K562 (cell line): ENCODE measurements around the gene TFEB. TPM values are rescaled to one million over a fixed set of nuclear protein-coding genes. Genes with fewer than 3 reads are reported as not detected.

Experiments used
- ATAC-seq: fragments of 200-7000 bp; cut with Tn5 transposase; 3 replicates; pipeline ENCODE4 v1.9.1; 2020; ENCODE audit warnings: moderate library complexity
- BruUV-seq: library from RNA; stranded (reverse); fragments of 400-500 nt; replicated peaks from 2 replicates; lab custom pipeline; 2021; lab: Mats Ljungman, UMichigan
- CTCF ChIA-PET: fragments of 300-600 bp; formaldehyde crosslinking; extraction: SDS; loops from one replicate; lab custom pipeline; 2021; ENCODE audit warnings: low intra/inter-chr PET ratio; lab: Yijun Ruan, JAX
- POLR2A ChIA-PET: fragments of 300-600, 350-650 bp; sonication (Branson Sonifier 250); formaldehyde crosslinking; extraction: SDS; loops from one replicate; lab custom pipeline; 2021; ENCODE audit warnings: antibody characterized with exemption, inconsistent platforms; lab: Yijun Ruan, JAX
- DNase-seq, 4 experiments: peaks; one replicate each; pipeline versions ENCODE4 v3.0.0 to v3.0.0-alpha.2; 2011 to 2018; ENCODE audit warnings: low spot score in 3 of 4, mixed read lengths in 3 of 4; ENCODE audit errors: extremely low read depth in 1 of 4
- FAIRE-seq: peaks from 2 replicates; lab custom pipeline; 2011; peaks lifted over from hg19 to GRCh38; lab: Jason Lieb, UNC
- H2AFZ ChIP-seq: 2 replicates; pipeline ENCODE4 v1.6.0; 2011; ENCODE audit warnings: low read depth, low read length, control low read depth, inconsistent platforms
- H3K27ac ChIP-seq: fragments of 200-600 bp; 3 replicates; pipeline ENCODE4 v1.8.0; 2011; ENCODE audit warnings: low read depth, mild to moderate bottlenecking, control low read depth, inconsistent platforms, low read length, moderate library complexity, mixed read lengths; ENCODE audit errors: extremely low read depth
- H3K27me3 ChIP-seq, 2 experiments: fragments of 300-600 bp in 1 of 2; 2 replicates in 1 of 2; 3 replicates in 1 of 2; pipeline versions ENCODE4 v1.6.0 to v1.8.0; 2011; ENCODE audit warnings: inconsistent platforms in 2 of 2, low read length in 2 of 2, mild to moderate bottlenecking in 1 of 2, mixed read lengths in 1 of 2, moderate library complexity in 1 of 2; ENCODE audit not compliant: control insufficient read depth in 2 of 2, insufficient read depth in 2 of 2
- H3K36me3 ChIP-seq: fragments of 300-600 bp; 3 replicates; pipeline ENCODE4 v1.8.0; 2011; ENCODE audit warnings: mild to moderate bottlenecking, low read length, inconsistent platforms; ENCODE audit not compliant: control insufficient read depth, insufficient read depth
- H3K4me1 ChIP-seq, 2 experiments: fragments of 200-600 bp in 1 of 2; replicated peaks in 1 of 2; 2 replicates in 1 of 2; 3 replicates in 1 of 2; pipeline versions ENCODE4 v1.5.1 to v1.8.0; 2011; ENCODE audit warnings: inconsistent platforms in 2 of 2, low read length in 2 of 2, mild to moderate bottlenecking in 1 of 2, mixed read lengths in 1 of 2, moderate library complexity in 1 of 2; ENCODE audit not compliant: control insufficient read depth in 2 of 2, insufficient read depth in 2 of 2
- H3K4me2 ChIP-seq: 2 replicates; pipeline ENCODE4 v1.6.1; 2011; ENCODE audit warnings: low read length, control low read depth, inconsistent platforms, mixed read lengths; ENCODE audit not compliant: insufficient read depth
- H3K4me3 ChIP-seq: fragments of 200-600 bp; sonication (generic), shearing (Covaris generic); 2 replicates; pipeline ENCODE4 v1.5.1; 2016; ENCODE audit warnings: control low read depth, inconsistent platforms
- H3K79me2 ChIP-seq: fragments of 200-600 bp; 3 replicates; pipeline ENCODE4 v1.8.0; 2011; ENCODE audit warnings: low read length, inconsistent platforms; ENCODE audit not compliant: control insufficient read depth, insufficient read depth
- H3K9ac ChIP-seq, 2 experiments: 2 replicates each; pipeline versions ENCODE4 v1.6.0 to v1.6.1; 2011; ENCODE audit warnings: low read depth in 2 of 2, low read length in 2 of 2, control low read depth in 1 of 2, inconsistent platforms in 1 of 2, mild to moderate bottlenecking in 1 of 2, mixed read lengths in 1 of 2; ENCODE audit not compliant: insufficient read depth in 1 of 2
- H3K9me1 ChIP-seq: one replicate; pipeline ENCODE4 v1.6.0; 2011; ENCODE audit warnings: inconsistent platforms, mild to moderate bottlenecking, low read length, moderate library complexity; ENCODE audit not compliant: control insufficient read depth, insufficient read depth
- H3K9me3 ChIP-seq: replicated peaks from 2 replicates; pipeline ENCODE4 v1.5.1; 2011; ENCODE audit warnings: low read depth, low read length, inconsistent platforms; ENCODE audit not compliant: control insufficient read depth, insufficient read depth
- H4K20me1 ChIP-seq: replicated peaks from 2 replicates; pipeline ENCODE4 v1.6.1; 2011; ENCODE audit warnings: low read length, inconsistent platforms, mixed read lengths; ENCODE audit not compliant: control insufficient read depth, insufficient read depth
- ARID2 ChIP-seq: fragments of 450-650 bp; IDR thresholded peaks from 2 replicates; pipeline ENCODE4 v1.6.1; 2017; ENCODE audit warnings: antibody characterized with exemption, mild to moderate bottlenecking
- BDP1 ChIP-seq: IDR thresholded peaks from 3 replicates; pipeline ENCODE4 v1.6.1; 2011; ENCODE audit not compliant: insufficient read length, insufficient read depth
- CHCHD3 ChIP-seq: fragments of 250-450 bp; sonication (Bioruptor Pico); IDR thresholded peaks from 2 replicates; pipeline ENCODE4 v2.1.2; 2022; ENCODE audit warnings: mild to moderate bottlenecking
- ETV1 ChIP-seq: fragments of 450-650 bp; conservative IDR thresholded peaks from 2 replicates; pipeline ENCODE4 v1.6.1; 2016; ENCODE audit warnings: missing genetic modification characterization, control low read depth, low read depth, missing compliant biosample characterization
- HSF4 ChIP-seq: fragments of 250-450 bp; sonication (Bioruptor Pico); IDR thresholded peaks from 2 replicates; pipeline ENCODE4 v2.1.2; 2022; ENCODE audit warnings: mild to moderate bottlenecking, moderate library complexity, borderline replicate concordance
- NONO ChIP-seq, 2 experiments: fragments of 200-400 bp in 1 of 2; fragments of 450-650 bp in 1 of 2; formaldehyde crosslinking in 1 of 2; IDR thresholded peaks; 2 replicates each; pipeline ENCODE4 v1.6.1; 2017; ENCODE audit warnings: low read depth in 2 of 2, mild to moderate bottlenecking in 2 of 2, moderate library complexity in 2 of 2, low read length in 1 of 2
- PTTG1 ChIP-seq: fragments of 450-650 bp; IDR thresholded peaks from 2 replicates; pipeline ENCODE4 v1.6.1; 2016; ENCODE audit warnings: low read depth, mild to moderate bottlenecking, missing genetic modification characterization, missing compliant biosample characterization
- RCOR1 ChIP-seq, 2 experiments: IDR thresholded peaks; 2 replicates each; pipeline ENCODE4 v1.6.1; 2012; ENCODE audit warnings: low read depth in 2 of 2, low read length in 2 of 2, borderline replicate concordance in 1 of 2, improper control_type of control experiment in 1 of 2
- ZNF263 ChIP-seq: sonication (generic); formaldehyde crosslinking; IDR thresholded peaks from 2 replicates; pipeline ENCODE4 v1.8.0; 2022; ENCODE audit warnings: mild to moderate bottlenecking, missing genetic modification reagents, borderline replicate concordance
- ZSCAN29 ChIP-seq: fragments of 450-650 bp; IDR thresholded peaks from 2 replicates; pipeline ENCODE4 v1.6.1; 2017
- ZZZ3 ChIP-seq: fragments of 450-650 bp; IDR thresholded peaks from 2 replicates; pipeline ENCODE4 v1.6.1; 2016; ENCODE audit warnings: antibody characterized with exemption, mild to moderate bottlenecking, moderate library complexity
- WGBS: fragments of 100-300 bp; shearing (Covaris generic); methylation state at CpG from one replicate; pipeline ENCODE4 v1.1.6; 2016; ENCODE audit warnings: low coverage, mixed read lengths; ENCODE audit not compliant: insufficient coverage; ENCODE audit errors: missing lambda C conversion rate; 5-methylcytosine and 5-hydroxymethylcytosine counted together
- in situ Hi-C: fragments of 300-500 bp; cut with MboI; formaldehyde crosslinking; loops from 4 replicates; pipeline ENCODE4 v1.15.0; 2018; ENCODE audit warnings: inconsistent platforms, mixed read lengths
- intact Hi-C: fragments of 100-400 bp; cut with micrococcal nuclease; formaldehyde crosslinking; loops from 2 replicates; pipeline ENCODE4 v1.14.2; 2022
- polyA plus RNA-seq, 8 experiments: library from polyadenylated mRNA; depleted of rRNA in 4 of 8; stranded (reverse) in 5 of 8; unstranded in 3 of 8; fragments of >200 nt; fragmentation: Nextera tagmentation in 2 of 8; fragmentation: Illumina TruSeq in 1 of 8; extraction: Ambion mirVana in 2 of 8; extraction: Trizol in 1 of 8; gene quantifications; 2 replicates each; pipeline versions ENCODE4 v1.2.1 to v1.2.3, GENCODE V29; 2011 to 2014; ENCODE audit warnings: inconsistent platforms in 1 of 8, missing spikeins in 1 of 8
- total RNA-seq, 7 experiments: library from RNA; depleted of rRNA in 6 of 7; stranded (reverse); fragments of >200 nt in 6 of 7; fragmentation: Illumina TruSeq in 2 of 7; extraction: Trizol in 2 of 7; gene quantifications; 2 replicates each; pipeline versions ENCODE4 v1.2.1 to v1.2.3, GENCODE V29; 2011 to 2021; ENCODE audit warnings: low replicate concordance in 1 of 7
- TF ChIP-seq, protein P1 (sequence below): sonication (generic); formaldehyde crosslinking; IDR thresholded peaks from 2 replicates; pipeline ENCODE4 v1.8.0; 2023; ENCODE audit warnings: mild to moderate bottlenecking, missing genetic modification reagents

The TFEB gene
- total and polyA plus RNA-seq, 9 of the 15 experiments (the other 6 are each of a cell fraction or from before 2014, with no cell fraction given), result 0.04 to 4.7 (median 2.0) TPM

DNA sequence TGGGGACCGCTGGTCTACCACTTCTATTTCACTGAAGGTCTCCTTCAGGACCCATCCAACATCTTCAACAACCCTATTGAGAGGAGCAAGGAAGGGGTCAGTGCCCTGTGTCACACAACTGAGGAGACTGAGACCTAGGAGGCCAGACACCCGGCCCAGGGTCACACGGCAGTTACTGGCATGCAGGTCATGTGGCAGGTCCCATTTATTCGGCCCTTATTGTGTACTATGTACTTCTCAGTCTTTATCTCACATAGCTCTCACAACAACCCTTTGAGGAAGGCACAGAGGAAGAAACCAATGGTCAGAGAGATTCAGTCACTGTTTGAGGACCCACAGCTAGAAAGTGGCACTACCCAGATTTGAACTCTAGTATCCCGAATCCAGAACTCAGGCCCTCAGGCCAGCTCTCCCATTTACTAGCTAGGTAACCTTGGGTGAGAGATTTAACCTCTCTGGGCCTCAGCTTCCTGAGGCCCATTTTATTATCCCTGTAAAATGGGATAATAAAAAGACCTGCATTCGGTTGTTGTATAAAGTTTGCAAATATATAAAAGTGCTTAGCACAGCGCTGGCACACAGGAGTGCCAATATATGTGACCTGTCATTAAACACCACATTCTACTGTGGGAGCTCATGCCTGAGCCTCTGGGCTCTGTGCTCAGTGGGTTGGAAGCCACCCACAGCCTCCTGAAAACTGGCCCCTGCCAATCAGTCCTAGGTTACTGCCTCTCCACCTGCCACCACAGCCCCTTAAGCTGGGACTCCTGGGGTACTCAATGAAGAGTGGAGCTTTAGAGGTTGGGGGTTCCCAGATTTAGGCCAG is 15.8 kb downstream of the TFEB start:
- Histone ChIP-seq H3K79me2 (no peaks in the 10 kb centered on the region), H3K4me1 (peaks cover 12 to 16% of the 10 kb centered on the region in 2 experiments), H3K4me3 (no peak overlapping the region), H3K9ac (no peak overlapping the region), H3K27ac (no peak overlapping the region), H3K27me3 (peaks cover 2 to 24% of the 10 kb centered on the region in 2 experiments; a peak in 3 of 5 replicates), H2AFZ (no peak overlapping the region), H3K9me3 (no peaks in the 10 kb centered on the region), H3K4me2 (no peak overlapping the region), H4K20me1 (peaks cover 16% of the 10 kb centered on the region; the same call in 1 of the 2 replicates), H3K9me1 (no peaks in the 10 kb centered on the region), H3K36me3 (no peaks in the 10 kb centered on the region)
- 9% methylated on average over 7 of the region's 7 CpGs for WGBS
- no peak for DNase-seq
- no peak for ATAC-seq
- POLR2A ChIA-PET, result interaction anchor here (0.6 to 2.1 kb wide), 6 partner anchors 11 to 398 kb away, joined by 3 to 11 read pairs (median 3); no protein-coding TSS in a partner anchor
- CTCF ChIA-PET, result no interaction called here
- TF ChIP-seq ARID2 (no peak), CHCHD3 (no peak), HSF4 (CRISPR knock-in tag) (no peak), ZNF263 (CRISPR knock-in tag) (no peak), ZSCAN29 (no peak), ETV1 (no peak), PTTG1 (no peak), NONO (IDR thresholded peaks at IDR 0.05; ENCODE audit: low read depth in 2 of 2, low read length in 1 of 2) (no peak), BDP1 (no peak), ZZZ3 (no peak), RCOR1 (IDR thresholded peaks at IDR 0.05; ENCODE audit: borderline replicate concordance in 1 of 2, low read depth in 2 of 2, low read length in 2 of 2) (no peak)
- TF ChIP-seq, protein P1, sequence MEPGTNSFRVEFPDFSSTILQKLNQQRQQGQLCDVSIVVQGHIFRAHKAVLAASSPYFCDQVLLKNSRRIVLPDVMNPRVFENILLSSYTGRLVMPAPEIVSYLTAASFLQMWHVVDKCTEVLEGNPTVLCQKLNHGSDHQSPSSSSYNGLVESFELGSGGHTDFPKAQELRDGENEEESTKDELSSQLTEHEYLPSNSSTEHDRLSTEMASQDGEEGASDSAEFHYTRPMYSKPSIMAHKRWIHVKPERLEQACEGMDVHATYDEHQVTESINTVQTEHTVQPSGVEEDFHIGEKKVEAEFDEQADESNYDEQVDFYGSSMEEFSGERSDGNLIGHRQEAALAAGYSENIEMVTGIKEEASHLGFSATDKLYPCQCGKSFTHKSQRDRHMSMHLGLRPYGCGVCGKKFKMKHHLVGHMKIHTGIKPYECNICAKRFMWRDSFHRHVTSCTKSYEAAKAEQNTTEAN (CRISPR knock-in tag), result no peak
- in situ Hi-C loops, result no loop called here
- intact Hi-C loops, result no loop called here
- no peak for FAIRE-seq
- no TSS peak for BruUV-seq
